ENCODE data around the gene HIGD1B.

DNA sequence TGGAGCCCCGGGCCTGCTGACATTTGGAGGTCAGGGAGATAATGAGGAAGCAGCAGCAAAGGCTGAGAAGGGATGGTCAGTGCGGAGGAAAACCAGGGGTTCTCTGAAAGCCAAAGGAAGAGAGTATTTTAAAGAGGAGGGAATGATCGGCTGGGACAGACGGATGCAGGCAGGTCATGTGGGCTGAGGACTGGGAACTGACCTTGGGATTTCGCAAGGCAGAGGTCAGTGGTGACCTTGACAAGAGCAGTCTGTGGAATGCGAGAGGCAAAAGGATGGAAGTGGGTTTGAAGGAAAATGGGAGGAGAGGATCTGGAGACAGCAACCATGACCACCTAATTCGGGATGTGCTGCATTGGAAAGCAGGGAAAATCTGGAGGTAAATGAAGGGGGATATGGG lies 41.3 kb downstream of the HIGD1B start:
- TF ChIP-seq EZH2 (IDR thresholded peaks at IDR 0.05; ENCODE audit: insufficient read depth, poor library complexity, severe bottlenecking) (no peak), EZH2phosphoT487 (IDR thresholded peaks at IDR 0.05; ENCODE audit: insufficient read depth, low read depth) (no peak)

All from GM23248 (cell line).